HCT116 (cell line): Measurements from ENCODE around the gene CRISP1. TPM values are rescaled to one million over a fixed set of nuclear protein-coding genes. Genes with fewer than 3 reads are reported as not detected.

Experiments
- ATAC-seq: fragments of 200-7000 bp; cut with Tn5 transposase; 2 replicates; pipeline ENCODE4 v1.9.1; 2020; ENCODE audit warnings: mild to moderate bottlenecking, moderate library complexity
- Bru-seq: library from RNA; stranded (reverse); fragments of 400-500 nt; gene quantifications from one replicate; lab custom pipeline; 2021; lab: Mats Ljungman, UMichigan
- BruChase-seq, 2 experiments: library from RNA; stranded (reverse); fragments of 400-500 nt; gene quantifications; one replicate each; lab custom pipeline; 2021; lab: Mats Ljungman, UMichigan
- BruUV-seq: library from RNA; stranded (reverse); fragments of 400-500 nt; replicated peaks from 2 replicates; lab custom pipeline; 2021; lab: Mats Ljungman, UMichigan
- CTCF ChIA-PET: fragments of 300-600 bp; sonication (Branson Sonifier 250); formaldehyde crosslinking; loops from one replicate; lab custom pipeline; 2021; ENCODE audit warnings: antibody characterized with exemption; lab: Charles Lee
- POLR2A ChIA-PET: fragments of 300-600, 350-600 bp; sonication (Branson Sonifier 250); formaldehyde crosslinking; loops from one replicate; lab custom pipeline; 2021; ENCODE audit warnings: antibody characterized with exemption; lab: Charles Lee
- RAD21 ChIA-PET, 2 experiments: fragments of 300-600 bp; sonication (Branson Sonifier 250); formaldehyde crosslinking; loops; one replicate each; lab custom pipeline; 2023; ENCODE audit warnings: low total read pairs in 2 of 2; ENCODE audit not compliant: uncharacterized antibody in 2 of 2, unreplicated experiment in 2 of 2, low non-redundant PET in 1 of 2; lab: Charles Lee
- DNase-seq: peaks from one replicate; pipeline ENCODE4 v3.0.0-alpha.2; 2010; ENCODE audit warnings: low read depth, low spot score
- H2AFZ ChIP-seq: fragments of 200-600 bp; shearing (Covaris generic), sonication (generic); 2 replicates; pipeline ENCODE4 v1.6.1; 2017; ENCODE audit warnings: low read depth, mixed run types, mixed read lengths, antibody characterized with exemption, low read length; ENCODE audit not compliant: poor library complexity, severe bottlenecking
- H3K27ac ChIP-seq: 2 replicates; pipeline ENCODE4 v1.5.1; 2012; ENCODE audit warnings: low read depth, low read length
- H3K27me3 ChIP-seq: fragments of 200-600 bp; sonication (generic); 2 replicates; pipeline ENCODE4 v1.6.1; 2016; ENCODE audit warnings: mixed run types, low read length, mixed read lengths; ENCODE audit not compliant: insufficient read depth
- H3K36me3 ChIP-seq, 2 experiments: fragments of 200-500 bp in 1 of 2; fragments of 200-600 bp in 1 of 2; sonication (Bioruptor generic) in 1 of 2; sonication (generic) in 1 of 2; 2 replicates each; pipeline versions ENCODE4 v1.5.1 to v1.6.1; 2014 to 2016; ENCODE audit warnings: low read length in 2 of 2, inconsistent platforms in 1 of 2, mixed read lengths in 1 of 2, mixed run types in 1 of 2; ENCODE audit not compliant: insufficient read depth in 2 of 2, control insufficient read depth in 1 of 2
- H3K4me1 ChIP-seq, 2 experiments: fragments of 200-600 bp in 1 of 2; sonication (generic) in 1 of 2; 2 replicates each; pipeline versions ENCODE4 v1.5.1 to v1.6.1; 2012 to 2017; ENCODE audit warnings: low read length in 2 of 2, inconsistent platforms in 1 of 2, mild to moderate bottlenecking in 1 of 2, mixed read lengths in 1 of 2, mixed run types in 1 of 2, moderate library complexity in 1 of 2; ENCODE audit not compliant: insufficient read depth in 2 of 2, control insufficient read depth in 1 of 2
- H3K4me2 ChIP-seq: fragments of 200-600 bp; sonication (generic); 2 replicates; pipeline ENCODE4 v1.6.1; 2017; ENCODE audit warnings: mixed run types, low read length, mixed read lengths
- H3K4me3 ChIP-seq, 2 experiments: fragments of 200-600 bp in 1 of 2; sonication (generic) in 1 of 2; replicated peaks in 1 of 2; 2 replicates each; pipeline ENCODE4 v1.5.1; 2011 to 2016; ENCODE audit warnings: low read length in 2 of 2, control low read depth in 1 of 2, low read depth in 1 of 2, mild to moderate bottlenecking in 1 of 2, mixed read lengths in 1 of 2, mixed run types in 1 of 2
- H3K79me2 ChIP-seq: fragments of 200-600 bp; sonication (generic); 2 replicates; pipeline ENCODE4 v1.6.1; 2017; ENCODE audit warnings: mild to moderate bottlenecking, mixed run types, low read length, moderate library complexity, mixed read lengths; ENCODE audit not compliant: insufficient read depth
- H3K9ac ChIP-seq: fragments of 200-600 bp; sonication (generic); 2 replicates; pipeline ENCODE4 v1.6.1; 2016; ENCODE audit warnings: low read length, mixed read lengths
- H3K9me2 ChIP-seq: fragments of 200-600 bp; sonication (generic), shearing (Covaris generic); 2 replicates; pipeline ENCODE4 v1.6.1; 2017; ENCODE audit warnings: mixed run types, mild to moderate bottlenecking, moderate library complexity; ENCODE audit not compliant: insufficient read depth
- H3K9me3 ChIP-seq, 2 experiments: fragments of 200-500 bp in 1 of 2; fragments of 200-600 bp in 1 of 2; sonication (Bioruptor generic) in 1 of 2; sonication (generic) in 1 of 2; 2 replicates each; pipeline ENCODE4 v1.6.1; 2014 to 2017; ENCODE audit warnings: low read length in 2 of 2, mixed read lengths in 2 of 2, inconsistent platforms in 1 of 2, low read depth in 1 of 2, mild to moderate bottlenecking in 1 of 2, mixed run types in 1 of 2, moderate library complexity in 1 of 2; ENCODE audit not compliant: control insufficient read depth in 1 of 2, insufficient read depth in 1 of 2
- H4K20me1 ChIP-seq: fragments of 200-600 bp; sonication (generic), shearing (Covaris generic); 2 replicates; pipeline ENCODE4 v1.6.1; 2017; ENCODE audit warnings: mixed run types, mild to moderate bottlenecking, moderate library complexity; ENCODE audit not compliant: insufficient read depth
- CTCF ChIP-seq, 3 experiments: fragments of 200-600 bp in 1 of 3; sonication (generic) in 1 of 3; IDR thresholded peaks in 2 of 3; conservative IDR thresholded peaks in 1 of 3; 2 replicates each; pipeline ENCODE4 v1.5.1; 2012 to 2017; ENCODE audit warnings: low read depth in 2 of 3, low read length in 2 of 3, antibody characterized with exemption in 1 of 3, borderline replicate concordance in 1 of 3, control low read depth in 1 of 3, mild to moderate bottlenecking in 1 of 3, mixed read lengths in 1 of 3, mixed run types in 1 of 3, moderate library complexity in 1 of 3; ENCODE audit not compliant: insufficient read depth in 1 of 3
- SP1 ChIP-seq: IDR thresholded peaks from 2 replicates; pipeline ENCODE4 v1.6.1; 2012; ENCODE audit warnings: low read depth
- intact Hi-C: fragments of 100-400 bp; cut with micrococcal nuclease; formaldehyde crosslinking; loops from 2 replicates; pipeline ENCODE4 v1.10.0; 2022
- long read RNA-seq: library from polyadenylated mRNA; unstranded; transcript quantifications from one replicate; pipeline ENCODE4 v2.0.0, GENCODE V29; 2021; ENCODE audit not compliant: unreplicated experiment
- polyA plus RNA-seq: library from polyadenylated mRNA; unstranded; fragments of >200 nt; gene quantifications from 2 replicates; pipeline ENCODE4 v1.2.1, GENCODE V29; 2012; ENCODE audit warnings: missing spikeins
- total RNA-seq: library from RNA; stranded (reverse); gene quantifications from one replicate; pipeline ENCODE4 v1.2.1, GENCODE V29; 2021; ENCODE audit not compliant: unreplicated experiment
- TF ChIP-seq, protein P1 (sequence below): IDR thresholded peaks from 2 replicates; pipeline ENCODE4 v1.6.1; 2011; ENCODE audit warnings: mild to moderate bottlenecking, low read length, moderate library complexity; ENCODE audit not compliant: insufficient replicate concordance; ENCODE audit errors: extremely low read depth
- TF ChIP-seq, protein P2 (sequence below): IDR thresholded peaks from 2 replicates; pipeline ENCODE4 v1.6.1; 2012

The CRISP1 gene
- total RNA-seq (not detected), Bru-seq, nascent RNA (not detected), BruChase-seq, experiment 1, labeled RNA remaining after a 6-hour chase (not detected), BruChase-seq, experiment 2, labeled RNA remaining after a 2-hour chase (percentile 2 among the genes with signal in this experiment)
- not detected in 2 replicates for polyA plus RNA-seq
- long read RNA-seq, result 0 reads

GRCh38 chr6:49866485-49866943, at the start of gene CRISP1:
Gene CRISP1 (minus strand): TSS chr6:49866535. CDS start chr6:49857400, 9,135 bp downstream.
- H4K20me1 ChIP-seq, result no peaks in the 10 kb centered on the region
- DNase-seq (no peak), ATAC-seq (no peak)
- no peak within 1 kb of the TSS for H3K4me2 ChIP-seq
- no peaks in the 10 kb centered on the region for H3K79me2 ChIP-seq
- H3K4me3 ChIP-seq, result no peak within 1 kb of the TSS
- no peak within 1 kb of the TSS for H3K27ac ChIP-seq
- no peak within 1 kb of the TSS for H3K9ac ChIP-seq
- TF ChIP-seq, protein P1, sequence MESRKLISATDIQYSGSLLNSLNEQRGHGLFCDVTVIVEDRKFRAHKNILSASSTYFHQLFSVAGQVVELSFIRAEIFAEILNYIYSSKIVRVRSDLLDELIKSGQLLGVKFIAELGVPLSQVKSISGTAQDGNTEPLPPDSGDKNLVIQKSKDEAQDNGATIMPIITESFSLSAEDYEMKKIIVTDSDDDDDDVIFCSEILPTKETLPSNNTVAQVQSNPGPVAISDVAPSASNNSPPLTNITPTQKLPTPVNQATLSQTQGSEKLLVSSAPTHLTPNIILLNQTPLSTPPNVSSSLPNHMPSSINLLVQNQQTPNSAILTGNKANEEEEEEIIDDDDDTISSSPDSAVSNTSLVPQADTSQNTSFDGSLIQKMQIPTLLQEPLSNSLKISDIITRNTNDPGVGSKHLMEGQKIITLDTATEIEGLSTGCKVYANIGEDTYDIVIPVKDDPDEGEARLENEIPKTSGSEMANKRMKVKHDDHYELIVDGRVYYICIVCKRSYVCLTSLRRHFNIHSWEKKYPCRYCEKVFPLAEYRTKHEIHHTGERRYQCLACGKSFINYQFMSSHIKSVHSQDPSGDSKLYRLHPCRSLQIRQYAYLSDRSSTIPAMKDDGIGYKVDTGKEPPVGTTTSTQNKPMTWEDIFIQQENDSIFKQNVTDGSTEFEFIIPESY, result no peak
- TF ChIP-seq CTCF (IDR thresholded peaks at IDR 0.05 in 2 of 3, conservative IDR thresholded peaks at IDR 0.05 in 1 of 3; ENCODE audit: borderline replicate concordance in 1 of 3, insufficient read depth in 1 of 3, low read depth in 2 of 3, low read length in 2 of 3) (no peak), SP1 (no peak)
- TF ChIP-seq, protein P2, sequence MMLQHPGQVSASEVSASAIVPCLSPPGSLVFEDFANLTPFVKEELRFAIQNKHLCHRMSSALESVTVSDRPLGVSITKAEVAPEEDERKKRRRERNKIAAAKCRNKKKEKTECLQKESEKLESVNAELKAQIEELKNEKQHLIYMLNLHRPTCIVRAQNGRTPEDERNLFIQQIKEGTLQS, result no peak
- H3K9me3 ChIP-seq, result no peaks in the 10 kb centered on the region
- H2AFZ ChIP-seq, result no peak within 1 kb of the TSS
- ChIA-PET POLR2A (no interaction called here), CTCF (no interaction called here), RAD21 (no interaction called here)
- no peaks in the 10 kb centered on the region for H3K4me1 ChIP-seq
- intact Hi-C loops, result no loop called here
- no peaks in the 10 kb centered on the region for H3K36me3 ChIP-seq
- BruUV-seq, result no TSS peak
- H3K27me3 ChIP-seq, result no peaks in the 10 kb centered on the region
- H3K9me2 ChIP-seq, result no peaks in the 10 kb centered on the region
